Activated T-cell treated with anti-CD3 and anti-CD28 coated beads, Interleukin-2, amount 50 U/mL, for 4 hours (primary cell): ENCODE measurements around the gene BMP7. TPM values are rescaled to one million over a fixed set of nuclear protein-coding genes. Genes with fewer than 3 reads are reported as not detected.

Experiments used
- ATAC-seq, 2 donors: fragments of 200-7000 bp; cut with Tn5 transposase; one replicate each; pipeline ENCODE4 v1.10.0; 2021
- DNase-seq: peaks from one replicate; pipeline ENCODE4 v3.0.0-alpha.2; 2020
- H3K27me3 Mint-ChIP-seq: one replicate; pipeline ENCODE4 v1.8.0; 2021; ENCODE audit warnings: low read depth, mixed read lengths
- H3K36me3 Mint-ChIP-seq: one replicate; pipeline ENCODE4 v1.8.0; 2022; ENCODE audit warnings: mixed read lengths; ENCODE audit not compliant: insufficient read depth
- H3K4me1 Mint-ChIP-seq: one replicate; pipeline ENCODE4 v1.8.0; 2021; ENCODE audit warnings: low read depth, mixed read lengths
- H3K4me3 Mint-ChIP-seq: one replicate; pipeline ENCODE4 v1.8.0; 2021; ENCODE audit warnings: mild to moderate bottlenecking, moderate library complexity, mixed read lengths
- H3K9me3 Mint-ChIP-seq: one replicate; pipeline ENCODE4 v1.8.0; 2021; ENCODE audit warnings: mixed read lengths
- total RNA-seq, 3 donors: library from RNA; stranded (reverse); gene quantifications; one replicate each; pipeline ENCODE4 v1.2.1, GENCODE V29; 2021

The BMP7 gene
- total RNA-seq, 3 donors from 2014 or later, result 0.08 TPM; not detected in 2

- Mint-ChIP-seq H3K4me3 (no peak overlapping the region), H3K36me3 (no peaks in the 10 kb centered on the region), H3K9me3 (peaks cover 9% of the 10 kb centered on the region), H3K27me3 (peaks cover 2% of the 10 kb centered on the region), H3K4me1 (no peaks in the 10 kb centered on the region)
- ATAC-seq (no peak), DNase-seq (no peak)
These were observed 123.8 kb downstream of the BMP7 start for GRCh38 chr20:57142667-57143066.

- Mint-ChIP-seq H3K36me3 (no peaks in the 10 kb centered on the region), H3K27me3 (peaks cover 4% of the 10 kb centered on the region), H3K4me3 (no peak overlapping the region), H3K9me3 (peaks cover 4% of the 10 kb centered on the region), H3K4me1 (no peaks in the 10 kb centered on the region)
- no peak for DNase-seq
- no peak for ATAC-seq
These were observed 124.9 kb downstream of the BMP7 start for GRCh38 chr20:57141492-57141891.

- Mint-ChIP-seq H3K9me3 (no peaks in the 10 kb centered on the region), H3K36me3 (no peaks in the 10 kb centered on the region), H3K4me3 (no peak overlapping the region), H3K4me1 (no peaks in the 10 kb centered on the region), H3K27me3 (peaks cover 4% of the 10 kb centered on the region)
- ATAC-seq (no peak), DNase-seq (no peak)
These were observed 126.0 kb downstream of the BMP7 start for GRCh38 chr20:57140416-57140965.

GRCh38 chr20:57139342-57140093 lies 126.9 kb downstream of the BMP7 start:
- Mint-ChIP-seq H3K27me3 (peaks cover 6% of the 10 kb centered on the region), H3K4me1 (no peaks in the 10 kb centered on the region), H3K9me3 (no peaks in the 10 kb centered on the region), H3K36me3 (no peaks in the 10 kb centered on the region), H3K4me3 (no peak overlapping the region)
- no peak for ATAC-seq
- DNase-seq, result no peak

- Mint-ChIP-seq H3K27me3 (peaks cover 13% of the 10 kb centered on the region), H3K9me3 (no peaks in the 10 kb centered on the region), H3K36me3 (no peaks in the 10 kb centered on the region), H3K4me1 (no peaks in the 10 kb centered on the region), H3K4me3 (no peak overlapping the region)
- no peak for DNase-seq
- ATAC-seq, result no peak
These were observed 128.0 kb downstream of the BMP7 start for GRCh38 chr20:57138198-57138995.

GRCh38 chr20:57137676-57138075 lies 128.8 kb downstream of the BMP7 start:
- Mint-ChIP-seq H3K4me1 (no peaks in the 10 kb centered on the region), H3K9me3 (no peaks in the 10 kb centered on the region), H3K4me3 (no peak overlapping the region), H3K36me3 (no peaks in the 10 kb centered on the region), H3K27me3 (peaks cover 13% of the 10 kb centered on the region)
- no peak for ATAC-seq
- no peak for DNase-seq

GRCh38 chr20:57136734-57137133 lies 129.7 kb downstream of the BMP7 start:
- Mint-ChIP-seq H3K9me3 (no peaks in the 10 kb centered on the region), H3K4me1 (no peaks in the 10 kb centered on the region), H3K4me3 (no peak overlapping the region), H3K36me3 (no peaks in the 10 kb centered on the region), H3K27me3 (peaks cover 16% of the 10 kb centered on the region)
- ATAC-seq (no peak), DNase-seq (no peak)

- H3K36me3 Mint-ChIP-seq, result no peaks in the 10 kb centered on the region
- H3K9me3 Mint-ChIP-seq, result no peaks in the 10 kb centered on the region
- no peak overlapping the region for H3K4me3 Mint-ChIP-seq
- H3K4me1 Mint-ChIP-seq, result no peaks in the 10 kb centered on the region
- peaks cover 16% of the 10 kb centered on the region for H3K27me3 Mint-ChIP-seq
- ATAC-seq (no peak), DNase-seq (no peak)
These were observed 130.6 kb downstream of the BMP7 start for GRCh38 chr20:57135875-57136274.

- DNase-seq (no peak), ATAC-seq (no peak)
- H3K27me3 Mint-ChIP-seq, result peaks cover 14% of the 10 kb centered on the region
- no peak overlapping the region for H3K4me3 Mint-ChIP-seq
- no peaks in the 10 kb centered on the region for H3K4me1 Mint-ChIP-seq
- H3K36me3 Mint-ChIP-seq, result no peaks in the 10 kb centered on the region
- no peaks in the 10 kb centered on the region for H3K9me3 Mint-ChIP-seq
These were observed 131.6 kb downstream of the BMP7 start for GRCh38 chr20:57134804-57135203.

- DNase-seq (no peak), ATAC-seq (no peak)
- Mint-ChIP-seq H3K9me3 (no peaks in the 10 kb centered on the region), H3K4me3 (no peak overlapping the region), H3K4me1 (no peaks in the 10 kb centered on the region), H3K36me3 (no peaks in the 10 kb centered on the region), H3K27me3 (peaks cover 14% of the 10 kb centered on the region)
These were observed 132.4 kb downstream of the BMP7 start for GRCh38 chr20:57133926-57134650.

- H3K27me3 Mint-ChIP-seq, result peaks cover 14% of the 10 kb centered on the region
- H3K9me3 Mint-ChIP-seq, result no peaks in the 10 kb centered on the region
- ATAC-seq (no peak), DNase-seq (no peak)
- H3K4me1 Mint-ChIP-seq, result no peaks in the 10 kb centered on the region
- H3K4me3 Mint-ChIP-seq, result no peak overlapping the region
- H3K36me3 Mint-ChIP-seq, result no peaks in the 10 kb centered on the region
These were observed 134.6 kb downstream of the BMP7 start for GRCh38 chr20:57131601-57132391.

GRCh38 chr20:57131077-57131476 lies 135.4 kb downstream of the BMP7 start:
- Mint-ChIP-seq H3K4me3 (no peak overlapping the region), H3K36me3 (no peaks in the 10 kb centered on the region), H3K27me3 (peaks cover 14% of the 10 kb centered on the region), H3K9me3 (no peaks in the 10 kb centered on the region), H3K4me1 (no peaks in the 10 kb centered on the region)
- DNase-seq, result no peak
- no peak for ATAC-seq

- DNase-seq, result no peak
- H3K9me3 Mint-ChIP-seq, result no peaks in the 10 kb centered on the region
- H3K36me3 Mint-ChIP-seq, result no peaks in the 10 kb centered on the region
- no peak overlapping the region for H3K4me3 Mint-ChIP-seq
- peaks cover 17% of the 10 kb centered on the region for H3K27me3 Mint-ChIP-seq
- no peaks in the 10 kb centered on the region for H3K4me1 Mint-ChIP-seq
- no peak for ATAC-seq
These were observed 136.2 kb downstream of the BMP7 start for GRCh38 chr20:57130160-57130772.
